Adrenal gland (tissue), 12 donors: Measurements from ENCODE around the gene DSE. TPM values are rescaled to one million over a fixed set of nuclear protein-coding genes. Genes with fewer than 3 reads are reported as not detected.
A peak's percentile ranks its signal among the peaks of the same experiment; 100 is the strongest.

Experiments
- DNase-seq, 7 donors: peaks; one replicate each; pipeline ENCODE4 v3.0.0-alpha.2; 2019 to 2020
- H3K27ac ChIP-seq, 5 donors: fragments of 200-600 bp; sonication (generic) in 4 of 5; 1 replicate in 3 of 5; 2 replicates in 2 of 5; pipeline versions ENCODE4 v1.5.1 to v1.8.0; 2016 to 2020; ENCODE audit warnings: mild to moderate bottlenecking in 1 of 5
- H3K27me3 ChIP-seq: fragments of 200-600 bp; 2 replicates; pipeline ENCODE4 v1.8.0; 2021
- H3K36me3 ChIP-seq, 2 donors: fragments of 200-600 bp; replicated peaks in 1 of 2; 1 replicate in 1 of 2; 2 replicates in 1 of 2; pipeline versions ENCODE4 v1.5.1 to v1.8.0; 2018 to 2022
- H3K4me1 ChIP-seq, 2 donors: fragments of 200-600 bp; replicated peaks in 1 of 2; 1 replicate in 1 of 2; 2 replicates in 1 of 2; pipeline versions ENCODE4 v1.5.1 to v1.8.0; 2018 to 2021
- H3K4me3 ChIP-seq, 4 donors: fragments of 200-600 bp; sonication (generic) in 3 of 4; one replicate each; pipeline ENCODE4 v1.5.1; 2016 to 2018
- H3K9me3 ChIP-seq, 3 donors: fragments of 200-600 bp; sonication (generic) in 1 of 3; replicated peaks in 1 of 3; 1 replicate in 2 of 3; 2 replicates in 1 of 3; pipeline versions ENCODE4 v1.5.1 to v1.8.0; 2016 to 2021
- CTCF ChIP-seq, 6 experiments: fragments of 450-650 bp in 4 of 6; fragments of 200-600 bp in 2 of 6; sonication (generic) in 1 of 6; IDR thresholded peaks; 1 replicate in 5 of 6; 2 replicates in 1 of 6; pipeline versions ENCODE4 v1.5.1 to v1.8.0; 2016 to 2021; ENCODE audit warnings: antibody characterized with exemption in 6 of 6, mild to moderate bottlenecking in 2 of 6, moderate library complexity in 1 of 6
- POLR2A ChIP-seq, 2 donors: fragments of 450-650 bp; IDR thresholded peaks; one replicate each; pipeline ENCODE4 v1.6.1; 2017; ENCODE audit warnings: antibody characterized with exemption in 2 of 2, mild to moderate bottlenecking in 2 of 2, moderate library complexity in 1 of 2
- WGBS, 4 donors: extraction: QIAGEN DNeasy Blood & Tissue Kit in 2 of 4; methylation state at CpG; one replicate each; pipeline versions ENCODE4 v1.1.5 to v1.1.7; 2013 to 2017; 5-methylcytosine and 5-hydroxymethylcytosine counted together
- intact Hi-C, 2 donors: fragments of 100-400 bp; cut with DNase I; formaldehyde crosslinking; loops; one replicate each; pipeline versions ENCODE4 v1.14.1 to v1.15.0; 2022 to 2023
- polyA plus RNA-seq, 3 donors: library from polyadenylated mRNA; stranded (reverse); fragments of 200-250 nt in 2 of 3; fragments of 350-450 nt in 1 of 3; fragmentation: Illumina TruSeq in 1 of 3; extraction: RNeasy Lipid Tissue Mini Kit (QIAGEN cat#74804) in 1 of 3; gene quantifications; one replicate each; pipeline ENCODE4 v1.2.3, GENCODE V29; 2013 to 2014
- total RNA-seq, 9 donors: library from RNA; depleted of rRNA in 4 of 9; stranded (reverse); fragments of >200 nt in 4 of 9; fragments of 120-200 nt in 1 of 9; fragmentation: NEBNext Ultra II Directional in 1 of 9; extraction: Animal tissue kit (Norgen Biotek cat#: 25700) in 1 of 9; gene quantifications; one replicate each; pipeline versions ENCODE4 v1.1.0 to v1.2.4, GENCODE V29; 2013 to 2023
- donor health status: healthy with polysubstance abuse.
- donor health status: Bipolar disorder and iron deficiency.
- donor health status: DM: yes; HTN: yes; CAD: no.
- donor health status: DM: no; HTN: no; CAD: no.
- donor health status: DM: no; HTN: no; CAD: no.
- donor health status: DM: yes; HTN: yes; CAD: no.

DSE gene
- total and polyA plus RNA-seq, 12 donors = 7.7 to 67.4 (median 35.0) TPM

GRCh38 chr6:116326181-116326671 is 44.5 kb upstream of the DSE start:
- 67 to 91% (median 77%) methylated on average over 7 of the region's 7 CpGs for WGBS, 4 donors
- peak overlapping the region in 2 of 5 donors; percentile 31 to 65 for H3K27ac ChIP-seq

GRCh38 chr6:116326996-116327395 is 43.8 kb upstream of the DSE start:
- no peak for DNase-seq
- H3K36me3 ChIP-seq = no peaks in the 10 kb centered on the region
- H3K4me3 ChIP-seq = no peak overlapping the region
- H3K9me3 ChIP-seq = no peaks in the 10 kb centered on the region
- no peaks in the 10 kb centered on the region for H3K27me3 ChIP-seq
- TF ChIP-seq POLR2A (IDR thresholded peaks at IDR 0.05) (no peak), CTCF (IDR thresholded peaks at IDR 0.05) (no peak)
- 69 to 80% (median 75%) methylated on average over 4 of the region's 4 CpGs for WGBS, 4 donors
- H3K27ac ChIP-seq = peak overlapping the region in 2 of 5 donors; percentile 31 to 74
- no peaks in the 10 kb centered on the region for H3K4me1 ChIP-seq
- intact Hi-C loops = no loop called here

More at GRCh38 chr6:116326181-116326671, 44.5 kb upstream of the DSE start:
- Histone ChIP-seq H3K27me3 (no peaks in the 10 kb centered on the region), H3K4me3 (no peak overlapping the region), H3K9me3 (no peaks in the 10 kb centered on the region), H3K36me3 (no peaks in the 10 kb centered on the region), H3K4me1 (no peaks in the 10 kb centered on the region)
- TF ChIP-seq POLR2A (IDR thresholded peaks at IDR 0.05) = no peak
- TF ChIP-seq CTCF (IDR thresholded peaks at IDR 0.05) = no peak
- intact Hi-C loops = no loop called here
- no peak for DNase-seq

- intact Hi-C loops = no loop called here
- Histone ChIP-seq H3K27ac (peak overlapping the region in 3 of 5 donors; percentile 37 to 74 (median 48)), H3K4me3 (no peak overlapping the region), H3K27me3 (no peaks in the 10 kb centered on the region), H3K4me1 (no peaks in the 10 kb centered on the region), H3K9me3 (no peaks in the 10 kb centered on the region), H3K36me3 (no peaks in the 10 kb centered on the region)
- WGBS, 4 donors = 64 to 79% (median 69%) methylated on average over 6 of the region's 6 CpGs
- no peak for DNase-seq
- TF ChIP-seq CTCF (IDR thresholded peaks at IDR 0.05) (no peak), POLR2A (IDR thresholded peaks at IDR 0.05) (no peak)
Measured at GRCh38 chr6:116327803-116328527, 42.8 kb upstream of the DSE start.

GRCh38 chr6:116328528-116328903 is 42.2 kb upstream of the DSE start:
- intact Hi-C loops = no loop called here

More at GRCh38 chr6:116328528-116328903, 42.2 kb upstream of the DSE start:
- DNase-seq = no peak
- Histone ChIP-seq H3K36me3 (no peaks in the 10 kb centered on the region), H3K4me1 (no peaks in the 10 kb centered on the region), H3K27me3 (no peaks in the 10 kb centered on the region), H3K9me3 (no peaks in the 10 kb centered on the region), H3K27ac (peak overlapping the region in 3 of 5 donors; percentile 37 to 74 (median 48)), H3K4me3 (no peak overlapping the region)
- TF ChIP-seq POLR2A (IDR thresholded peaks at IDR 0.05) (no peak), CTCF (IDR thresholded peaks at IDR 0.05) (no peak)
- WGBS, 4 donors = 66 to 88% (median 79%) methylated on average over 1 of the region's 1 CpG
